Measurements from ENCODE around the gene DOCK9. TPM values are rescaled to one million over a fixed set of nuclear protein-coding genes. Genes with fewer than 3 reads are reported as not detected.

DOCK9 gene
- total RNA-seq, 1 experiment from 2014 or later = 30.5 TPM

DNA sequence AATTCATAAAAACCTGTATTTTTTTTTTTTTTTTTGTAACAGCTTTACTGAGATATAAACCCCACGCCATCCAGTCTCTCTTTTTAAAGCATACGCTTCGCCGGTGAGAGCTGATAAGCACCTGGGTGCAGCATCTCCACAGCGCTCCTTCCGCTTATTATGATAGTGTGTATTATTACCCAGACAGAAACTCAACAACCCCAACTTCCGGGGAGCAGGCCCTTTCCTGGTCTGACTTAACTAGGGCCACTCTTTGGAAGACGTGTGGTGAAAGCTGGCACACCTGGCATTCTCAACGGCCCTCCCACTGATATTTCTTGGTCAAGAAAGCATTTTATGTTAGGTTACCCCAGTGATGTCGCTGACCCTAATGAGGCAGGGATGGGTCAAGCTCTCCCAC lies 173.9 kb downstream of the DOCK9 start:
- no peak overlapping the region for H3K4me3 ChIP-seq (ENCODE audit: low read depth in 2 of 2, low read length in 2 of 2)
- ATAC-seq (no peak), DNase-seq (ENCODE audit: low read depth, low spot score) (no peak)
- TF ChIP-seq SIN3A (IDR thresholded peaks at IDR 0.05; ENCODE audit: borderline replicate concordance, insufficient read depth, low read depth, low read length) (no peak), POLR2AphosphoS5 (IDR thresholded peaks at IDR 0.05; ENCODE audit: low read depth, low read length) (no peak), TCF7L2 (IDR thresholded peaks at IDR 0.05; ENCODE audit: low read depth, low read length) (no peak)
- H3K27me3 ChIP-seq (ENCODE audit: control insufficient read depth, insufficient read depth, low read length) = no peaks in the 10 kb centered on the region
- CTCF ChIA-PET = interaction anchor here (0.8 kb wide), 1 partner anchor 36 kb away, joined by 3 read pairs; no protein-coding TSS in a partner anchor
- H3K27ac ChIP-seq (ENCODE audit: low read length) = no peak overlapping the region
- BruUV-seq (replicated peaks) = no TSS peak
- H3K4me1 ChIP-seq (ENCODE audit: control insufficient read depth, insufficient read depth, low read length) = no peaks in the 10 kb centered on the region
- H3K9me3 ChIP-seq (ENCODE audit: control insufficient read depth, insufficient read depth, low read depth, low read length) = no peaks in the 10 kb centered on the region
- intact Hi-C loops (cut with micrococcal nuclease; ENCODE audit: unreplicated experiment) (no loop called here), in situ Hi-C loops (cut with HindIII; ENCODE audit: low pct_unique_long_range_greater_than_20kb, low sequenced_read_pairs) (no loop called here)
- no peaks in the 10 kb centered on the region for H3K36me3 ChIP-seq (ENCODE audit: control insufficient read depth, insufficient read depth, low read length)
- POLR2A ChIA-PET = no interaction called here

DNA sequence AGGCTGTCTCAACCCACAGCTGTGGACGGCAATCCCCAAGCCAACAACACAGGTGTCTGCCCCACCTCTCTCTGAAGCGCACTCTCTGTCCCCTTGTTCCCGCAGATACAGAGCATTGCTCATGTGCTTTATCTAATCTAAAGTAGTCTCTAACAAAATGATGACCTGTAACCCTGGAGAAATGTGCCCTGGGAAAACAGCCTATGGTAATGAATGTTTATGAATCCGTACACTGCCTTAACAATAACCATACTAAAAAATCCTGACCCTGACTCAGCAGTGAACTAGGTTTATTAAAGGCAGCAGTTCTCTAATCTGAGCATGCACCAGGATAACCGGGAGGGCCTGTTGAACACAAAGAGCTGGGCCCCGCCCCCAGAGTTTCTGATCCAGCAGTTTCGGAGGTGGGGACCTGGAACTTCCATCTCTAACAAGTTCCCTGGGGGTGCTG lies 174.7 kb downstream of the DOCK9 start:
- DNase-seq (ENCODE audit: low read depth, low spot score) (no peak), ATAC-seq (no peak)
- CTCF ChIA-PET = interaction anchor here (0.8 kb wide), 1 partner anchor 37 kb away, joined by 3 read pairs; no protein-coding TSS in a partner anchor
- Histone ChIP-seq H3K4me3 (ENCODE audit: low read depth in 2 of 2, low read length in 2 of 2) (no peak overlapping the region), H3K36me3 (ENCODE audit: control insufficient read depth, insufficient read depth, low read length) (no peaks in the 10 kb centered on the region), H3K4me1 (ENCODE audit: control insufficient read depth, insufficient read depth, low read length) (no peaks in the 10 kb centered on the region), H3K27me3 (ENCODE audit: control insufficient read depth, insufficient read depth, low read length) (no peaks in the 10 kb centered on the region), H3K9me3 (ENCODE audit: control insufficient read depth, insufficient read depth, low read depth, low read length) (no peaks in the 10 kb centered on the region), H3K27ac (ENCODE audit: low read length) (no peak overlapping the region)
- TF ChIP-seq TCF7L2 (IDR thresholded peaks at IDR 0.05; ENCODE audit: low read depth, low read length) (no peak), REST (IDR thresholded peaks at IDR 0.05; ENCODE audit: insufficient read depth in 1 of 2, low read depth in 2 of 2, low read length in 1 of 2) (no peak), SIN3A (IDR thresholded peaks at IDR 0.05; ENCODE audit: borderline replicate concordance, insufficient read depth, low read depth, low read length) (no peak)
- BruUV-seq (replicated peaks) = no TSS peak
- intact Hi-C loops (cut with micrococcal nuclease; ENCODE audit: unreplicated experiment) (no loop called here), in situ Hi-C loops (cut with HindIII; ENCODE audit: low pct_unique_long_range_greater_than_20kb, low sequenced_read_pairs) (no loop called here)
- POLR2A ChIA-PET = no interaction called here

- no peak overlapping the region for H3K27ac ChIP-seq (ENCODE audit: low read length)
- POLR2A ChIA-PET = no interaction called here
- no peak overlapping the region for H3K4me3 ChIP-seq (ENCODE audit: low read depth in 2 of 2, low read length in 2 of 2)
- DNase-seq (ENCODE audit: low read depth, low spot score) (no peak), ATAC-seq (no peak)
- intact Hi-C loops (cut with micrococcal nuclease; ENCODE audit: unreplicated experiment) = no loop called here
- no peaks in the 10 kb centered on the region for H3K27me3 ChIP-seq (ENCODE audit: control insufficient read depth, insufficient read depth, low read length)
- H3K9me3 ChIP-seq (ENCODE audit: control insufficient read depth, insufficient read depth, low read depth, low read length) = no peaks in the 10 kb centered on the region
- CTCF ChIA-PET = no interaction called here
- in situ Hi-C loops (cut with HindIII; ENCODE audit: low pct_unique_long_range_greater_than_20kb, low sequenced_read_pairs) = no loop called here
- no peaks in the 10 kb centered on the region for H3K36me3 ChIP-seq (ENCODE audit: control insufficient read depth, insufficient read depth, low read length)
- TF ChIP-seq TCF7L2 (IDR thresholded peaks at IDR 0.05; ENCODE audit: low read depth, low read length) (no peak), SIN3A (IDR thresholded peaks at IDR 0.05; ENCODE audit: borderline replicate concordance, insufficient read depth, low read depth, low read length) (no peak), CTCF (IDR thresholded peaks at IDR 0.05) (no peak), REST (IDR thresholded peaks at IDR 0.05; ENCODE audit: insufficient read depth in 1 of 2, low read depth in 2 of 2, low read length in 1 of 2) (no peak), POLR2AphosphoS5 (IDR thresholded peaks at IDR 0.05; ENCODE audit: low read depth, low read length) (no peak)
- no peaks in the 10 kb centered on the region for H3K4me1 ChIP-seq (ENCODE audit: control insufficient read depth, insufficient read depth, low read length)
- no TSS peak for BruUV-seq (replicated peaks)
Observed at GRCh38 chr13:98802559-98802958, 175.3 kb downstream of the DOCK9 start.

All from Panc1 (cell line).